GM12878 (cell line): ENCODE data around the gene S100A16.

ENCODE experiments used
- BCL3 ChIP-seq: IDR thresholded peaks from 2 replicates; pipeline ENCODE4 v1.6.1; 2011; ENCODE audit warnings: borderline replicate concordance, low read depth, mild to moderate bottlenecking, moderate library complexity, low read length; ENCODE audit not compliant: insufficient read depth, poor library complexity, severe bottlenecking
- CTCF ChIP-seq, 3 experiments: IDR thresholded peaks in 2 of 3; conservative IDR thresholded peaks in 1 of 3; 2 replicates each; pipeline ENCODE4 v1.5.1; 2011; ENCODE audit warnings: low read depth in 3 of 3, low read length in 3 of 3, mild to moderate bottlenecking in 3 of 3, control low read depth in 2 of 3, moderate library complexity in 2 of 3, inconsistent platforms in 1 of 3, mixed read lengths in 1 of 3; ENCODE audit not compliant: control insufficient read depth in 2 of 3, insufficient read depth in 1 of 3; ENCODE audit errors: extremely low read depth in 1 of 3
- E2F4 ChIP-seq: IDR thresholded peaks from 2 replicates; pipeline ENCODE4 v1.6.1; 2012; ENCODE audit warnings: low read depth, low read length, improper control_type of control experiment
- HDAC6 ChIP-seq: fragments of 200-600 bp; sonication (generic); IDR thresholded peaks from one replicate; pipeline ENCODE4 v1.8.0; 2017; ENCODE audit warnings: antibody characterized with exemption; ENCODE audit not compliant: unreplicated experiment
- MXI1 ChIP-seq: fragments of 150-350 bp; IDR thresholded peaks from 2 replicates; pipeline ENCODE4 v1.6.1; 2011; ENCODE audit warnings: low read depth, mild to moderate bottlenecking, inconsistent platforms, low read length, improper control_type of control experiment
- MYC ChIP-seq: IDR thresholded peaks from 2 replicates; pipeline ENCODE4 v1.6.1; 2011; ENCODE audit warnings: mild to moderate bottlenecking, low read length, moderate library complexity, inconsistent platforms; ENCODE audit not compliant: insufficient read depth, insufficient replicate concordance, insufficient read length, severe bottlenecking
- POLR2A ChIP-seq: IDR thresholded peaks from 2 replicates; pipeline ENCODE4 v1.6.1; 2011; ENCODE audit warnings: low read depth, mild to moderate bottlenecking, low read length
- POLR2AphosphoS5 ChIP-seq: IDR thresholded peaks from 2 replicates; pipeline ENCODE4 v1.6.1; 2011; ENCODE audit warnings: mild to moderate bottlenecking, low read length, inconsistent platforms
- SMAD1 ChIP-seq: fragments of 450-650 bp; IDR thresholded peaks from 2 replicates; pipeline ENCODE4 v1.6.1; 2018; ENCODE audit warnings: mild to moderate bottlenecking, low read depth; ENCODE audit not compliant: partially characterized antibody
- USF2 ChIP-seq: IDR thresholded peaks from 2 replicates; pipeline ENCODE4 v1.6.1; 2011; ENCODE audit warnings: low read depth, low read length, improper control_type of control experiment, borderline replicate concordance
- YY1 ChIP-seq: IDR thresholded peaks from 2 replicates; pipeline ENCODE4 v1.6.1; 2011; ENCODE audit warnings: low read depth, mild to moderate bottlenecking, low read length
- ZZZ3 ChIP-seq: IDR thresholded peaks from 2 replicates; pipeline ENCODE4 v1.6.1; 2011; ENCODE audit warnings: low read depth; ENCODE audit not compliant: control insufficient read depth, insufficient read length

- TF ChIP-seq CTCF (IDR thresholded peaks at IDR 0.05 in 2 of 3, conservative IDR thresholded peaks at IDR 0.05 in 1 of 3; ENCODE audit: control insufficient read depth in 2 of 3, extremely low read depth in 1 of 3, insufficient read depth in 1 of 3, low read depth in 3 of 3, low read length in 3 of 3) (no peak), E2F4 (no peak), SMAD1 (no peak), USF2 (no peak), HDAC6 (no peak), BCL3 (no peak), POLR2A (no peak), YY1 (no peak), MXI1 (no peak), ZZZ3 (no peak), POLR2AphosphoS5 (no peak), MYC (no peak)
Observed at GRCh38 chr1:153614189-153614900, 1.4 kb upstream of the S100A16 start.
